Naive thymus-derived CD4-positive, alpha-beta T cell (primary cell): ENCODE results near the gene MBLAC1. TPM values are rescaled to one million over a fixed set of nuclear protein-coding genes. Genes with fewer than 3 reads are reported as not detected.

Experiments
- ATAC-seq: fragments of 150-1000 bp; cut with Tn5 transposase; 2 replicates; pipeline ENCODE4 v1.10.0; 2021; ENCODE audit warnings: mild to moderate bottlenecking, moderate library complexity
- CTCF ChIA-PET: fragments of 350-600 bp; sonication (Branson Sonifier 250); formaldehyde crosslinking; loops from one replicate; lab custom pipeline; 2021; ENCODE audit warnings: antibody characterized with exemption; lab: Charles Lee
- POLR2A ChIA-PET: fragments of 350-600 bp; sonication (Branson Sonifier 250); formaldehyde crosslinking; loops from one replicate; lab custom pipeline; 2021; ENCODE audit warnings: antibody characterized with exemption, inconsistent platforms; lab: Charles Lee
- DNase-seq, 9 donors: peaks; one replicate each; pipeline versions ENCODE4 v3.0.0 to v3.0.0-alpha.2; 2020 to 2022; ENCODE audit warnings: mixed read lengths in 1 of 9
- H3K27ac ChIP-seq: one replicate; pipeline ENCODE4 v1.7.0; 2013; ENCODE audit warnings: mild to moderate bottlenecking, low read depth, low read length, moderate library complexity
- H3K27me3 ChIP-seq, 2 donors: one replicate each; pipeline ENCODE4 v1.7.0; 2013; ENCODE audit warnings: low read length in 2 of 2, mild to moderate bottlenecking in 2 of 2, moderate library complexity in 2 of 2; ENCODE audit not compliant: control insufficient read depth in 2 of 2, insufficient read depth in 2 of 2
- H3K36me3 ChIP-seq, 3 experiments: 1 replicate in 2 of 3; 2 replicates in 1 of 3; pipeline ENCODE4 v1.7.0; 2013; ENCODE audit warnings: low read length in 3 of 3, mild to moderate bottlenecking in 3 of 3, moderate library complexity in 1 of 3; ENCODE audit not compliant: insufficient read depth in 3 of 3, control insufficient read depth in 2 of 3
- H3K4me1 ChIP-seq, 2 donors: one replicate each; pipeline ENCODE4 v1.7.0; 2013; ENCODE audit warnings: low read length in 2 of 2, mild to moderate bottlenecking in 2 of 2, moderate library complexity in 1 of 2; ENCODE audit not compliant: control insufficient read depth in 2 of 2, insufficient read depth in 2 of 2
- H3K4me3 ChIP-seq: 2 replicates; pipeline ENCODE4 v1.7.0; 2013; ENCODE audit warnings: mild to moderate bottlenecking, low read length
- H3K9me3 ChIP-seq, 3 experiments: 1 replicate in 2 of 3; 2 replicates in 1 of 3; pipeline ENCODE4 v1.7.0; 2013; ENCODE audit warnings: low read length in 3 of 3; ENCODE audit not compliant: control insufficient read depth in 2 of 3
- H3K27ac Mint-ChIP-seq, 9 donors: one replicate each; pipeline ENCODE4 v1.8.0; 2020 to 2022; ENCODE audit warnings: mixed read lengths in 9 of 9, mild to moderate bottlenecking in 8 of 9, moderate library complexity in 5 of 9, inconsistent platforms in 2 of 9
- H3K27me3 Mint-ChIP-seq, 5 donors: one replicate each; pipeline ENCODE4 v1.8.0; 2021 to 2022; ENCODE audit warnings: mixed read lengths in 5 of 5, mild to moderate bottlenecking in 1 of 5
- H3K36me3 Mint-ChIP-seq, 5 donors: one replicate each; pipeline ENCODE4 v1.8.0; 2020 to 2022; ENCODE audit warnings: mixed read lengths in 5 of 5, mild to moderate bottlenecking in 3 of 5, inconsistent platforms in 1 of 5
- H3K4me1 Mint-ChIP-seq, 7 donors: one replicate each; pipeline ENCODE4 v1.8.0; 2020 to 2022; ENCODE audit warnings: mixed read lengths in 7 of 7, mild to moderate bottlenecking in 3 of 7, inconsistent platforms in 1 of 7
- H3K4me3 Mint-ChIP-seq, 10 donors: one replicate each; pipeline ENCODE4 v1.8.0; 2020 to 2022; ENCODE audit warnings: mild to moderate bottlenecking in 10 of 10, mixed read lengths in 10 of 10, moderate library complexity in 6 of 10, inconsistent platforms in 2 of 10
- H3K9me3 Mint-ChIP-seq, 11 donors: one replicate each; pipeline ENCODE4 v1.8.0; 2020 to 2022; ENCODE audit warnings: mixed read lengths in 11 of 11, mild to moderate bottlenecking in 4 of 11, inconsistent platforms in 1 of 11, moderate library complexity in 1 of 11
- intact Hi-C, 2 donors: fragments of 100-400 bp; cut with micrococcal nuclease; formaldehyde crosslinking; loops; one replicate each; pipeline ENCODE4 v1.15.1; 2023
- polyA plus RNA-seq, 2 donors: library from polyadenylated mRNA; unstranded; fragments of 300-500 nt; fragmentation: Illumina TruSeq; gene quantifications; one replicate each; pipeline ENCODE4 v1.2.3, GENCODE V29; 2021
- total RNA-seq, 6 experiments: library from RNA in 5 of 6; stranded (reverse) in 5 of 6; gene quantifications; 1 replicate in 5 of 6; 2 replicates in 1 of 6; pipeline ENCODE4 v1.2.3 and lab custom pipeline; 2021 to 2026

MBLAC1 gene
- total and polyA plus RNA-seq, 7 experiments from 2014 or later: 1.5 to 6.3 (median 4.5) TPM

- CTCF ChIA-PET: interaction anchor here (0.6 to 2.1 kb wide), 6 partner anchors 11 to 438 kb away, joined by 3 to 6 read pairs (median 4); partner anchors contain the start of genes AGFG2 and ZSCAN21
- H3K9me3 Mint-ChIP-seq: peaks cover 0 to 5% (median 0%) of the 10 kb centered on the region in 11 donors
Measured at GRCh38 chr7:100101016-100101862, 25.5 kb upstream of the MBLAC1 start, which contains the start of the genes AP4M1 and MCM7. Gene AP4M1 (plus strand): TSS chr7:100101643. CDS start chr7:100101715, 72 bp downstream. Gene MCM7 (minus strand): TSS chr7:100101397. CDS start chr7:100101294, 103 bp downstream.

GRCh38 chr7:100102950-100103840 is 23.6 kb upstream of the MBLAC1 start:
- peaks cover 7 to 41% (median 16%) of the 10 kb centered on the region in 3 experiments for H3K36me3 ChIP-seq
- CTCF ChIA-PET: interaction anchor here (0.6 kb wide), 1 partner anchor 106 kb away, joined by 4 read pairs; no protein-coding TSS in a partner anchor
- ATAC-seq: no peak

More at GRCh38 chr7:100101016-100101862, 25.5 kb upstream of the MBLAC1 start, which contains the start of the genes AP4M1 and MCM7:
- ATAC-seq (peak; percentile 90), DNase-seq (peak; percentile 84 to 98 (median 93))
- peak within 1 kb of the TSS; percentile 90 to 98 (median 96) for H3K27ac Mint-ChIP-seq
- H3K4me3 Mint-ChIP-seq: peak within 1 kb of the TSS; percentile 85 to 95 (median 93)
- peak within 1 kb of the TSS; percentile 98 for H3K4me3 ChIP-seq
- no peaks in the 10 kb centered on the region for H3K9me3 ChIP-seq
- H3K36me3 Mint-ChIP-seq: peaks cover 19 to 29% (median 27%) of the 10 kb centered on the region in 5 donors
- H3K27ac ChIP-seq: peak within 1 kb of the TSS; percentile 91
- peaks cover 27 to 47% (median 41%) of the 10 kb centered on the region in 7 donors for H3K4me1 Mint-ChIP-seq
- POLR2A ChIA-PET: interaction anchor here (0.6 to 4.6 kb wide), 28 partner anchors 9 to 596 kb away, joined by 3 to 107 read pairs (median 4); partner anchors contain the start of genes COPS6, GPC2, MBLAC1 and MEPCE
- H3K4me1 ChIP-seq: peaks cover 17 to 25% of the 10 kb centered on the region in 2 donors
- intact Hi-C loops: loop anchor here (1.0 to 10.0 kb wide), 17 partner anchors 13 to 1141 kb away; partner anchors contain the start of genes CNPY4 (in 2 of the 2), TAF6 (in 2 of the 2), ZCWPW1 (in 2 of the 2) and COPS6 (in 1 of the 2)
- H3K27me3 Mint-ChIP-seq: no peaks in the 10 kb centered on the region
- peaks cover 20 to 43% (median 25%) of the 10 kb centered on the region in 3 experiments for H3K36me3 ChIP-seq
- no peaks in the 10 kb centered on the region for H3K27me3 ChIP-seq

GRCh38 chr7:100105534-100105933 is 21.2 kb upstream of the MBLAC1 start:
- ATAC-seq: no peak
- ChIA-PET POLR2A (no interaction called here), CTCF (no interaction called here)
- no peak overlapping the region for H3K27ac ChIP-seq
- intact Hi-C loops: loop anchor here in 1 of 2 donors (10.0 kb wide), 2 partner anchors 479 to 551 kb away; partner anchors contain the start of genes FAM200A, FBXO24, LRCH4 and ZNF655
- peaks cover 0 to 48% (median 11%) of the 10 kb centered on the region in 3 experiments for H3K36me3 ChIP-seq
- peaks cover 0 to 2% of the 10 kb centered on the region in 2 donors for H3K4me1 ChIP-seq
- Mint-ChIP-seq H3K4me3 (peak overlapping the region in 1 of 10 donors; percentile 16), H3K27ac (no peak overlapping the region), H3K9me3 (peaks cover 0 to under 1% (median 0%) of the 10 kb centered on the region in 11 donors), H3K4me1 (peaks cover 0 to 15% (median 9%) of the 10 kb centered on the region in 7 donors), H3K27me3 (no peaks in the 10 kb centered on the region), H3K36me3 (peaks cover 0 to 18% (median 6%) of the 10 kb centered on the region in 5 donors)
- no peaks in the 10 kb centered on the region for H3K27me3 ChIP-seq
- no peak overlapping the region for H3K4me3 ChIP-seq
- no peaks in the 10 kb centered on the region for H3K9me3 ChIP-seq
- no peak for DNase-seq

More at GRCh38 chr7:100102950-100103840, 23.6 kb upstream of the MBLAC1 start:
- Mint-ChIP-seq H3K27ac (peak overlapping the region in 8 of 9 donors; percentile 9 to 86 (median 74)), H3K9me3 (peaks cover 0 to 5% (median 0%) of the 10 kb centered on the region in 11 donors), H3K4me1 (peaks cover 21 to 35% (median 31%) of the 10 kb centered on the region in 7 donors), H3K4me3 (peak overlapping the region; percentile 58 to 95 (median 89)), H3K36me3 (peaks cover 10 to 23% (median 17%) of the 10 kb centered on the region in 5 donors), H3K27me3 (no peaks in the 10 kb centered on the region)
- no peak for DNase-seq
- Histone ChIP-seq H3K4me3 (no peak overlapping the region), H3K4me1 (peaks cover 17 to 20% of the 10 kb centered on the region in 2 donors), H3K27me3 (no peaks in the 10 kb centered on the region), H3K9me3 (no peaks in the 10 kb centered on the region), H3K27ac (no peak overlapping the region)
- POLR2A ChIA-PET: interaction anchor here (4.6 kb wide), 1 partner anchor 20 kb away, joined by 107 read pairs; the partner anchor contains the start of gene MBLAC1
- intact Hi-C loops: loop anchor here (5.0 to 10.0 kb wide), 5 partner anchors 482 to 1139 kb away; partner anchors contain the start of genes FAM200A (in 1 of the 2), FBXO24 (in 1 of the 2), LRCH4 (in 1 of the 2) and ZKSCAN5 (in 1 of the 2)

GRCh38 chr7:100106633-100107032 is 20.1 kb upstream of the MBLAC1 start:
- H3K4me1 ChIP-seq: peaks cover 0 to 2% of the 10 kb centered on the region in 2 donors
- intact Hi-C loops: loop anchor here in 1 of 2 donors (10.0 kb wide), 2 partner anchors 478 to 552 kb away; partner anchors contain the start of genes FAM200A, FBXO24, LRCH4 and ZNF655
- H3K4me1 Mint-ChIP-seq: peaks cover 0 to 15% (median 9%) of the 10 kb centered on the region in 7 donors
- H3K4me3 Mint-ChIP-seq: no peak overlapping the region
- CTCF ChIA-PET: no interaction called here
- no peaks in the 10 kb centered on the region for H3K27me3 Mint-ChIP-seq
- DNase-seq (no peak), ATAC-seq (no peak)
- H3K27me3 ChIP-seq: no peaks in the 10 kb centered on the region
- H3K27ac Mint-ChIP-seq: no peak overlapping the region
- no peaks in the 10 kb centered on the region for H3K9me3 Mint-ChIP-seq
- no peaks in the 10 kb centered on the region for H3K9me3 ChIP-seq
- no peak overlapping the region for H3K4me3 ChIP-seq
- POLR2A ChIA-PET: interaction anchor here (1.6 kb wide), 1 partner anchor 13 kb away, joined by 7 read pairs; the partner anchor contains the start of gene CNPY4
- H3K27ac ChIP-seq: no peak overlapping the region
- H3K36me3 ChIP-seq: peaks cover 0 to 54% (median 17%) of the 10 kb centered on the region in 3 experiments
- peaks cover 0 to 22% (median 6%) of the 10 kb centered on the region in 5 donors for H3K36me3 Mint-ChIP-seq

GRCh38 chr7:100107125-100107737 is 19.5 kb upstream of the MBLAC1 start:
- no peak overlapping the region for H3K27ac ChIP-seq
- POLR2A ChIA-PET: interaction anchor here (1.6 kb wide), 1 partner anchor 13 kb away, joined by 7 read pairs; the partner anchor contains the start of gene CNPY4
- ATAC-seq: no peak
- intact Hi-C loops: loop anchor here in 1 of 2 donors (10.0 kb wide), 2 partner anchors 478 to 552 kb away; partner anchors contain the start of genes FAM200A, FBXO24, LRCH4 and ZNF655
- H3K9me3 Mint-ChIP-seq: no peaks in the 10 kb centered on the region
- no peak for DNase-seq
- H3K4me1 Mint-ChIP-seq: peaks cover 0 to 15% (median 9%) of the 10 kb centered on the region in 7 donors
- H3K9me3 ChIP-seq: no peaks in the 10 kb centered on the region
- H3K27ac Mint-ChIP-seq: no peak overlapping the region
- H3K4me3 Mint-ChIP-seq: no peak overlapping the region
- H3K4me1 ChIP-seq: peaks cover 0 to 2% of the 10 kb centered on the region in 2 donors
- H3K4me3 ChIP-seq: no peak overlapping the region
- CTCF ChIA-PET: no interaction called here
- H3K36me3 Mint-ChIP-seq: peaks cover 0 to 22% (median 6%) of the 10 kb centered on the region in 5 donors
- H3K36me3 ChIP-seq: peaks cover 0 to 60% (median 18%) of the 10 kb centered on the region in 3 experiments
- H3K27me3 ChIP-seq: no peaks in the 10 kb centered on the region
- no peaks in the 10 kb centered on the region for H3K27me3 Mint-ChIP-seq
